ENCODE measurements around the gene PRR19.
A peak's percentile ranks its signal among the peaks of the same experiment; 100 is the strongest.
"Not testable (repeated sequence)": the region's sequence is repeated elsewhere in the genome, so short reads cannot be mapped to it uniquely, and the experiment has no call there.

Gene PRR19

GRCh38 chr19:42301646-42302203, at the start of gene PRR19:
PRR19 (plus strand) TSS chr19:42302132; CDS start chr19:42309585, 7,453 bp downstream.
- DNase-seq (ENCODE audit: low spot score), result no peak

- DNase-seq (ENCODE audit: low spot score), result no peak
Observed at GRCh38 chr19:42252365-42253244, 49.3 kb upstream of the PRR19 start.

GRCh38 chr19:42253245-42254088, 48.5 kb upstream of the PRR19 start:
- DNase-seq (ENCODE audit: low spot score), result peak; percentile 3

GRCh38 chr19:42254089-42254849, 47.7 kb upstream of the PRR19 start:
- peak; percentile 15 for DNase-seq (ENCODE audit: low spot score)

GRCh38 chr19:42254850-42255765, 46.8 kb upstream of the PRR19 start, which contains the start of gene ERF:
ERF (minus strand) TSS chr19:42255128; CDS start chr19:42254999, 129 bp downstream.
- peak; percentile 91 for DNase-seq (ENCODE audit: low spot score)

- DNase-seq (ENCODE audit: low spot score), result peak; percentile 7
Observed at GRCh38 chr19:42255766-42256745, 45.9 kb upstream of the PRR19 start.

GRCh38 chr19:42257842-42258241, 44.1 kb upstream of the PRR19 start:
- not testable (repeated sequence) for DNase-seq (ENCODE audit: low spot score)

GRCh38 chr19:42261763-42262162, 40.2 kb upstream of the PRR19 start:
- no peak for DNase-seq (ENCODE audit: low spot score)

GRCh38 chr19:42266105-42266504, 35.8 kb upstream of the PRR19 start:
- DNase-seq (ENCODE audit: low spot score), result not testable (repeated sequence)

GRCh38 chr19:42266928-42267603, 34.9 kb upstream of the PRR19 start:
- DNase-seq (ENCODE audit: low spot score), result not testable (repeated sequence)

GRCh38 chr19:42267644-42268141, 34.2 kb upstream of the PRR19 start:
- no peak for DNase-seq (ENCODE audit: low spot score)

- DNase-seq (ENCODE audit: low spot score), result peak; percentile 100
Observed at GRCh38 chr19:42268142-42268703, 33.7 kb upstream of the PRR19 start.

- peak; percentile 100 for DNase-seq (ENCODE audit: low spot score)
Observed at GRCh38 chr19:42268704-42269477, 33.0 kb upstream of the PRR19 start, which contains the start of gene CIC. CIC (plus strand) TSS chr19:42269252; CDS start chr19:42271784, 2,532 bp downstream.

- DNase-seq (ENCODE audit: low spot score), result no peak
Observed at GRCh38 chr19:42269478-42270345, 32.2 kb upstream of the PRR19 start.

- no peak for DNase-seq (ENCODE audit: low spot score)
Observed at GRCh38 chr19:42270346-42271044, 31.4 kb upstream of the PRR19 start.

- DNase-seq (ENCODE audit: low spot score), result no peak
Observed at GRCh38 chr19:42271045-42271419, 30.9 kb upstream of the PRR19 start.

Measured in LoVo (cell line).